DOHH2 (cell line): Measurements from ENCODE around the gene SLC12A8.

Experiments used
- EZH2phosphoT487 ChIP-seq: fragments of 200-600 bp; sonication (generic); IDR thresholded peaks from 2 replicates; pipeline ENCODE4 v1.6.1; 2017; ENCODE audit warnings: borderline replicate concordance, mild to moderate bottlenecking, antibody characterized with exemption, low read length, moderate library complexity, mixed read lengths
- TF ChIP-seq, protein P1 (sequence below): fragments of 200-600 bp; sonication (generic); IDR thresholded peaks from one replicate; pipeline ENCODE4 v1.5.1; 2014; ENCODE audit warnings: antibody characterized with exemption, mild to moderate bottlenecking, low read depth, low read length; ENCODE audit not compliant: poor library complexity, severe bottlenecking

DNA sequence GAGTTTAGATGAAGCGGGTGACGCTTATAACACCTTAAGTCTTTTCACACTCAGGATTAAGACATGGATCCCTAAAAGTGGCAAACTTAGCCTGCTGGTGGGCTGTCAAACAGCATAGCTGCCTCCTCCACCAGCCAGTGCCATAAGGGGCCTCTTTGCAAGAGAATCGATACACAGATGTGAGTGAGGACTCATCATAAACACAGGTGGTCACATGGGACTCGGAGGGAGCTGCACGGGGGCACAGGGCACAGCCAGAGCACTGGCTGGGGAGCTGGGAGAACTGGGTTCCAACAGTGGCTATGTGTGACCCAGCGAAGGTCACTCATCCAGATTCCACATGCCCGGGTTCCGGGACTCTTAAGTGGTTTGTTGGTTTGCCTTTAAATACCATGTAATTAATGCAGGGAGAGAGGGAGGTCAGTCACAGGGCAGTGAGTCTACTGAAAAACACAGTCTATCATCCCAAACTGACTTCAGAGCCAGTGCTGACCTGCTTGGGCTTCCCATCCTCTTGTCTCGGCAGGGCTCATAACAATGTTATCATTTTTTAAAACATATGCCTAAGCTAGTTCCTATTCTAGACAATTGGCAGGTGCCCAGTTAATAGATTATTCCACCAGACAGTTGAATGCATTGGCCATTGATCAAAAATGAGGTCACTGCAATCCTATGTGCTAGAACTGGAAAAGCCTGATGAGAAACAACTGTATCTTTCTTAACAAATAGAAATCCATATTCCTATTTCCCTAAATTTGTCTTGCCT lies 51.8 kb downstream of the SLC12A8 start:
- TF ChIP-seq, protein P1, sequence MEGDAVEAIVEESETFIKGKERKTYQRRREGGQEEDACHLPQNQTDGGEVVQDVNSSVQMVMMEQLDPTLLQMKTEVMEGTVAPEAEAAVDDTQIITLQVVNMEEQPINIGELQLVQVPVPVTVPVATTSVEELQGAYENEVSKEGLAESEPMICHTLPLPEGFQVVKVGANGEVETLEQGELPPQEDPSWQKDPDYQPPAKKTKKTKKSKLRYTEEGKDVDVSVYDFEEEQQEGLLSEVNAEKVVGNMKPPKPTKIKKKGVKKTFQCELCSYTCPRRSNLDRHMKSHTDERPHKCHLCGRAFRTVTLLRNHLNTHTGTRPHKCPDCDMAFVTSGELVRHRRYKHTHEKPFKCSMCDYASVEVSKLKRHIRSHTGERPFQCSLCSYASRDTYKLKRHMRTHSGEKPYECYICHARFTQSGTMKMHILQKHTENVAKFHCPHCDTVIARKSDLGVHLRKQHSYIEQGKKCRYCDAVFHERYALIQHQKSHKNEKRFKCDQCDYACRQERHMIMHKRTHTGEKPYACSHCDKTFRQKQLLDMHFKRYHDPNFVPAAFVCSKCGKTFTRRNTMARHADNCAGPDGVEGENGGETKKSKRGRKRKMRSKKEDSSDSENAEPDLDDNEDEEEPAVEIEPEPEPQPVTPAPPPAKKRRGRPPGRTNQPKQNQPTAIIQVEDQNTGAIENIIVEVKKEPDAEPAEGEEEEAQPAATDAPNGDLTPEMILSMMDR: no peak
- TF ChIP-seq EZH2phosphoT487: no peak
